A673 (cell line): Measurements from ENCODE around the gene IQCM. TPM values are rescaled to one million over a fixed set of nuclear protein-coding genes. Genes with fewer than 3 reads are reported as not detected.

ENCODE experiments used
- BruUV-seq: library from RNA; stranded (reverse); fragments of 400-500 nt; replicated peaks from 2 replicates; lab custom pipeline; 2021; lab: Mats Ljungman, UMichigan
- CTCF ChIA-PET: fragments of 300-600 bp; sonication (Branson Sonifier 250); formaldehyde crosslinking; loops from one replicate; lab custom pipeline; 2022; ENCODE audit warnings: antibody characterized with exemption; lab: Charles Lee
- POLR2A ChIA-PET: fragments of 300-600 bp; sonication (Branson Sonifier 250); formaldehyde crosslinking; loops from one replicate; lab custom pipeline; 2022; ENCODE audit warnings: antibody characterized with exemption; ENCODE audit not compliant: low non-redundant PET; lab: Charles Lee
- DNase-seq: peaks from one replicate; pipeline ENCODE4 v3.0.0-alpha.2; 2015; ENCODE audit warnings: low spot score
- H3K27ac ChIP-seq: fragments of 200-600 bp; sonication (generic); 2 replicates; pipeline ENCODE4 v1.5.1; 2016; ENCODE audit warnings: mixed run types, low read depth, mild to moderate bottlenecking, mixed read lengths, antibody characterized with exemption, low read length; ENCODE audit not compliant: poor library complexity, severe bottlenecking
- H3K27me3 ChIP-seq: fragments of 200-600 bp; sonication (generic); replicated peaks from 2 replicates; pipeline ENCODE4 v1.6.1; 2017; ENCODE audit warnings: mixed run types, low read depth, mild to moderate bottlenecking, mixed read lengths, antibody characterized with exemption, low read length; ENCODE audit not compliant: insufficient read depth, poor library complexity
- H3K36me3 ChIP-seq: fragments of 200-600 bp; sonication (generic); 2 replicates; pipeline ENCODE4 v1.6.1; 2016; ENCODE audit warnings: mixed run types, mild to moderate bottlenecking, mixed read lengths, antibody characterized with exemption, low read length; ENCODE audit not compliant: insufficient read depth, poor library complexity, severe bottlenecking
- H3K4me1 ChIP-seq: fragments of 200-600 bp; sonication (generic); 2 replicates; pipeline ENCODE4 v1.6.1; 2017; ENCODE audit warnings: mixed run types, mild to moderate bottlenecking, mixed read lengths, antibody characterized with exemption, low read length; ENCODE audit not compliant: insufficient read depth, poor library complexity, severe bottlenecking
- H3K4me3 ChIP-seq: fragments of 200-600 bp; sonication (generic); 2 replicates; pipeline ENCODE4 v1.5.1; 2016; ENCODE audit warnings: low read depth, mixed run types, mild to moderate bottlenecking, mixed read lengths, low read length; ENCODE audit not compliant: poor library complexity, severe bottlenecking
- H3K9me3 ChIP-seq: fragments of 200-600 bp; sonication (generic); 2 replicates; pipeline ENCODE4 v1.6.1; 2016; ENCODE audit warnings: mixed run types, low read depth, mild to moderate bottlenecking, mixed read lengths, antibody characterized with exemption, low read length; ENCODE audit not compliant: poor library complexity, severe bottlenecking
- CTCF ChIP-seq: fragments of 300-800, 200-600 bp; sonication (generic); conservative IDR thresholded peaks from 2 replicates; pipeline ENCODE4 v1.5.1; 2017; ENCODE audit warnings: low read depth, mild to moderate bottlenecking, antibody characterized with exemption, low read length, moderate library complexity, mixed read lengths
- EZH2 ChIP-seq: fragments of 200-600 bp; sonication (generic); IDR thresholded peaks from 2 replicates; pipeline ENCODE4 v1.6.1; 2017; ENCODE audit warnings: borderline replicate concordance, low read depth, mild to moderate bottlenecking, mixed read lengths, antibody characterized with exemption, low read length; ENCODE audit not compliant: poor library complexity, severe bottlenecking
- intact Hi-C: fragments of 100-400 bp; cut with micrococcal nuclease; formaldehyde crosslinking; loops from one replicate; pipeline ENCODE4 v1.10.0; 2022; ENCODE audit not compliant: unreplicated experiment
- total RNA-seq: library from RNA; stranded (reverse); gene quantifications from 2 replicates; pipeline ENCODE4 v1.2.3, GENCODE V29; 2021

Gene IQCM
- total RNA-seq, 1 experiment from 2014 or later: not detected

- POLR2A ChIA-PET: no interaction called here
- no peak for DNase-seq
- Histone ChIP-seq H3K9me3 (peaks cover 3% of the 10 kb centered on the region), H3K4me3 (no peak overlapping the region), H3K27me3 (no peaks in the 10 kb centered on the region), H3K4me1 (no peaks in the 10 kb centered on the region), H3K27ac (no peak overlapping the region), H3K36me3 (no peaks in the 10 kb centered on the region)
- CTCF ChIA-PET: no interaction called here
- no TSS peak for BruUV-seq
- no peak for TF ChIP-seq CTCF
- no peak for TF ChIP-seq EZH2
- intact Hi-C loops: no loop called here
Observed at GRCh38 chr4:149634368-149634767, 181.3 kb downstream of the IQCM start.

GRCh38 chr4:149631629-149632028 lies 184.0 kb downstream of the IQCM start:
- TF ChIP-seq CTCF (no peak), EZH2 (no peak)
- no peak overlapping the region for H3K27ac ChIP-seq
- peaks cover 5% of the 10 kb centered on the region for H3K9me3 ChIP-seq
- POLR2A ChIA-PET: no interaction called here
- no TSS peak for BruUV-seq
- intact Hi-C loops: no loop called here
- no peak for DNase-seq
- no peak overlapping the region for H3K4me3 ChIP-seq
- H3K36me3 ChIP-seq: no peaks in the 10 kb centered on the region
- H3K4me1 ChIP-seq: no peaks in the 10 kb centered on the region
- CTCF ChIA-PET: no interaction called here
- no peaks in the 10 kb centered on the region for H3K27me3 ChIP-seq

GRCh38 chr4:149630064-149630463 lies 185.6 kb downstream of the IQCM start:
- H3K27me3 ChIP-seq: no peaks in the 10 kb centered on the region
- POLR2A ChIA-PET: no interaction called here
- DNase-seq: no peak
- no peak overlapping the region for H3K4me3 ChIP-seq
- CTCF ChIA-PET: no interaction called here
- intact Hi-C loops: no loop called here
- H3K36me3 ChIP-seq: no peaks in the 10 kb centered on the region
- BruUV-seq: no TSS peak
- no peak overlapping the region for H3K27ac ChIP-seq
- peaks cover 5% of the 10 kb centered on the region for H3K9me3 ChIP-seq
- TF ChIP-seq CTCF (no peak), EZH2 (no peak)
- no peaks in the 10 kb centered on the region for H3K4me1 ChIP-seq
